GM12873 (cell line): ENCODE results near the gene FRRS1.

Source experiments
- CTCF ChIP-seq: IDR thresholded peaks from 2 replicates; pipeline ENCODE4 v1.5.1; 2012; ENCODE audit warnings: low read depth, mild to moderate bottlenecking, moderate library complexity, low read length, control low read depth; ENCODE audit not compliant: insufficient read depth; ENCODE audit errors: missing control alignments

Gene FRRS1

GRCh38 chr1:99764909-99765308, 1.5 kb downstream of the FRRS1 start:
- no peak for TF ChIP-seq CTCF

GRCh38 chr1:99764439-99764838, 2.0 kb downstream of the FRRS1 start:
- no peak for TF ChIP-seq CTCF

GRCh38 chr1:99763956-99764355, 2.5 kb downstream of the FRRS1 start:
- TF ChIP-seq CTCF: no peak

GRCh38 chr1:99761774-99762173, 4.7 kb downstream of the FRRS1 start:
- TF ChIP-seq CTCF: no peak

- no peak for TF ChIP-seq CTCF
Measured at GRCh38 chr1:99759518-99760160, 6.8 kb downstream of the FRRS1 start.

GRCh38 chr1:99758073-99758511, 8.3 kb downstream of the FRRS1 start:
- TF ChIP-seq CTCF: no peak

GRCh38 chr1:99756598-99756997, 9.8 kb downstream of the FRRS1 start:
- TF ChIP-seq CTCF: no peak
